ENCODE data around the gene SEL1L2. TPM values are rescaled to one million over a fixed set of nuclear protein-coding genes. Genes with fewer than 3 reads are reported as not detected.

SEL1L2 gene
- total RNA-seq, 1 donor from 2014 or later: not detected

DNA sequence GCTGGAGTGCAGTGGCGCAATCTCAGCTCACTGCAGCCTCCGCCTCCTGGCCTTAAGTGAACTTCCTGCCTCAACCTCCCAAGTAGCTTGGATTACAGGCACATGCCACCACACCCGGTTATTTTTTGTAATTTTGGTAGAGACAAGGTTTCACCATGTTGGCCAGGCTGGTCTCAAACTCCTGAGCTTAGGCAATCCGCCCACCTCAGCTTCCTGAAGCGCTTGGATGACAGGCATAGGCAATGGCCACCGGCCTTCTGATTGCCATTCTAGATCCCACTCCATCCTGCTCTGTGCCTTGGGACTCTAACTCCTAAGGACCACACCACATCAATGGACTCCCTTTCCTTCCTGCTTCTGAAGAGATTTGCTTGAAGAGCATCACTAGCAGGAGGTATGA lies 60.6 kb downstream of the SEL1L2 start:
- no peak for DNase-seq

DNA sequence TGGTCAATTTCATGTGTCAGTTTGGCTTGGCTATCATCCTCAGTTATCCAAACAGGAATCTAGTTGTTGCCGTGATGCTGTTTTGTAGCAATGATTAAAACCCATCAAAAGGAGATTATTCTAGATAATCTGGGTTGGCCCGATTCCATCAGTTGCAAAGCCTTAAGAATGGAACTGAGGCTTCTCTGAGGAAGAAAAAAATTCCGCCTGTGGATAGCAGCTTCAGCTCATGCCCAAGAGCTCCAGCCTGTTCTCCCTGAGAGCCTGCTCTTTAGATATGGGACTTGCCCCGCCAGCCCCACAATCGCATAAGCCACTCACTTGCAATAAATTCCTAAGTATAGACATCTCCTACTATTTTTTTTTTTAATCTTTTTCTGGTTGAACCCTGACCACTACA lies 61.5 kb downstream of the SEL1L2 start:
- DNase-seq: no peak

DNA sequence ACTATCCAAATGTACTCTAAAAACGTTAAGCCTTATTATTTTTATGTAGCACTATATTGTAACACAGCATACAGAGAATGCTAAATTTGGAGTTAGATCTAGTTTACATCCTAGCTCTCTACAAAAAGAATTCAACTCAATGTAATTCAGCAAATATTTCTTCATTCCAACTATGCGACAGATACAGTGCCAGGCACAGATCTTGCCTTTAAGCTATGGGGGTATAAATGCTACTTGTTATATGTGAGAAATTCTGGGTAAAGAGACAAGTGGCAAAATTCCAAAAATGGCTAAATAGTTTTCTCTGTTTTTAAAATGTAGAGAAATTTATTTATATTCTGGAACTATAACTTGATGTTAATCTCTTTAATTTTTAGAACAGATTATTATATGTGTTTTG lies 63.2 kb downstream of the SEL1L2 start:
- no peak for DNase-seq

DNA sequence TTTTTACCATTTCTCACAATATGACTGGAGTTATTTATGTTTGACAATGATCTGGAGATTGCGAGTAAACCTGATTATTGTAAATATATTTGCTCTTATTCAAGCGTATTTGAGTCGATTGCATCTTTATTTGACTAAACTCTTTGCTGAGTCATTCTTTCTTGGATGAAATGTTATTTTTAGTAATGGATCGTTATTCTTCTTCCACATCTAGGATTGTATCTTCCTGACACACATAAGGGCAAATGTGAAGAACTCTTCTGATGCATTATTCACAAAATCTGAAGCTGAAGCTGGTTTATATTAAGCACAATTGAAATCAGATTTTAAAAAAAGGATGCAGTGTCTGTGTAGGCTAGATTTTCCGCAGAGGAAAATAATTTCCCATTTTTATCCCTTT lies 68.2 kb downstream of the SEL1L2 start:
- DNase-seq: peak; percentile 3

DNA sequence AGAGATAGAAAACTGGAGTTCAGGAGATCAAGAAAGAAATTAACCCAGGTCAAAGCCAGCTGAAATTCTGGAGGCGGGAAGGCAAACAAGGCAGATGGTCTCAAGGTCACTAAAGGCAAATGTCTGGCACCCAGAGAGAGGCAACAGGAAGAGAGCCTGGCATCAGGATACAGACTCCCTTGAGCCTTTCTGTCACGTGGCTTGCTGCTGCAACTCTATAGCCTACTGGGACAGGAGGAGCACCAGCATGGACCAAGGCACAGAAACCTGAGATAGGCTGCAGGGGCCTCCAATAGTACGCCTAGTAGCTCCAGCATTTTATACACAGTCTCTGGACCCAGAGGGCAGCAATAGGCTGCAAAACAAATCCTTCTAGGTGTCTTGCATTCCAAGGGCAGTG lies 75.1 kb downstream of the SEL1L2 start:
- no peak for DNase-seq

DNA sequence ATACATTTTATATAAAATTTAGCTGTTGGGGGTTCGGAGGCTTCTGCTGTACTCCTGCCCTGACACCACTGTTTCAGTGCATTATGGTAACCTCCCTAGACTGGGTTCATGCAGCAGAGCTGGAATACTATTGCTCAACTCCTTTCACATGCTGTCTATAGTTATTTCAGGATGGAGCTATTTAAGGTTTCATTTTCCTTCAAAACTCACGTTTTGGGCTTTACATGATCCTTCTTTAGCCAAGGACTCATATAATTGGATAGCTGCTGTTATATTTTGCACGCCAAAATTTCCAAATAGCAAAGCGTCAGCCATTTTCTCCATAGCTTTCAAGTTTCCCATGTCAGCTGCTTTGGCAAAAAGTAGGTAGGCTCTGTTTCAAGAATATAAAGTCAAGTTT lies 76.8 kb downstream of the SEL1L2 start:
- peak; percentile 45 for DNase-seq

DNA sequence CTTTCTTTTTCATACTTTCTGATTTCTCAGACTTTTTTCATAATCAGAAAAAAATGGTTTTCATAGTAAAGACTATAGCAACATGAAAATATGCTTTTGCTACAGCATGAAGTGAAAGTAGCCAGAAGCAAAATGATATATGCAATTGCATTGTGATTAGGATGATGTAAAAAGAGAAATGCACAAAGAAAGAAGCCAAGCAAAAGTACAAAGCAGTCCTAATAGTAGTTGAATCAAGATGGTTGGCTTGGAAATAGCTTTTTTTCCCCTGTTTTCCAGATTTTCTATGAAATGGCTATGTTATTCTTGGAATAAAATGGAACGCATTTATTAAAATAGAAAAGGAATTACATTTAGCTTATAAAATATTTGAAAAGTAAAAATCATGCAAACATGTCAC lies 77.3 kb downstream of the SEL1L2 start:
- peak; percentile 59 for DNase-seq

DNA sequence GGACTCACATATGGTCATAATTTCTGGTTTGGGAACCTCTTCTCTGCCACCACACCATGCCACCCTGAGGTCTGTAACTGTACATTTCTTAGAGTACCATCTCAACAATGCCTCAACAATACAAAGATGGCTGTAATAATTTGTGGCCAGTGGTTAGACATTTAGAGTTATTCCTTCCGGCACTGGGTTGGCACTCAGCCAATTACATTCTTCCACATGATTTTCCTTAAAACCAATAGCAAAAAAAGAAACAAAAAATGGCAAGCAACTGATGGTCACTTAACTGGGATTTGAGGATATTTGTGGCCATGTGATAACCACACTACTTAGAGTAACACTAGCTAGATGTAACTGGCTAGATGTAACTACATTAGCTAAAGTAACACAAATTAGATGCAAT lies 79.9 kb downstream of the SEL1L2 start:
- DNase-seq: no peak

DNA sequence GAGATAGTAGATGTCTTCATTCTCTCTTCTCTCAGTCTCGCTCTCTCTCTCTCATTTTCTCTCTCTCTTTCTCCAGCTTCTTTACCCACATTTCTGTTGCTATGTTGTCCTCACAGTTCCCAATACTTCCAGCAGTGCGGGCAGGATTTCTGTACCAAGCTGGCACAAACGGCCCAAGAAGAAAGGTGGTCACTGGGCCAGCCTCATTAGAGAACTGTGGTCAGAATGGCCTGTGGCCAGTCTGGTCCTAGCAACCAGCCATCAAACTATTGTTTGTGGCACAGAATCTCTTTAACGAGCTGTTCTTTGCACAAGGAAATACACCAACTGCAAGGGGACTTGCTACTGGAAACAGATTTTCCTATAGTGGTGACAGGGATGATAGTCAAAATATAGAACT lies 81.3 kb downstream of the SEL1L2 start:
- DNase-seq: no peak

DNA sequence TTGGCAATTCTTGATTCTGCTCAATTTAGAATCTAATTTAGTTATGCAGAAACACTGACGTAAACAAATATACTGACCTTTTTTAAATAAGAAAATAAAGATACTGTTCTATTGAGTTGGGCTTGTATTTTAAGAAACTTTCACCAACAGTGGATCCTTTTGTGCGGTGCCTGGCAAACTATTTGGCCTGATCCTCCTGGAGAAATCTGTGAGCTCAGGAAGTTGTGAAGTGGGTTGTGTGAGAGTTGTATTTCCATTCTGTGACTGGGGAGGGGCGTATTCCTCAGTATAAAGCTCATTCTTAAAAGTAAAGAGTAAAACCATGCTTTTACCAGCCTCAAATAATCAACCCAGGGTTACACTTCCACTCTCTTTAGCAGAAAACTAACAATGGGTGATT lies 85.6 kb downstream of the SEL1L2 start:
- DNase-seq: no peak

DNA sequence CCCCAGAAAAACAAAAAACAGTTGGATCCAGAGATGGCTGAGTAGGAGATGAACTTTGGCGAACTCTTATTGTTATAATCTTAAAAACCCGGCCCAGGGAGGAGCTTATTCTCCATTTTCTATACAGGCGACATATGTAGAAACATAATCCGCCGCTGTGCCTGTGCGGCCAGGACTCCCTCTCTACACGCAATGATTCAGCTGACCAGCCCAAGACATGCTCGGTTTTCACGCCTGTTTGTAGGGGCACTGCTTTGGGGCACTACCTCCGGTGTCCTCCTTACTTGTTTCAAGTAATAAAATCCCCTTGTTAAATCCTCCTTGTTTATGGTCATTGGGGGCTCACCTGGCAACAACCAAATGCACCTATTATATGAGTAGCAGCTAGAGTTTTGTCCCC lies 89.9 kb downstream of the SEL1L2 start:
- no peak for DNase-seq

DNA sequence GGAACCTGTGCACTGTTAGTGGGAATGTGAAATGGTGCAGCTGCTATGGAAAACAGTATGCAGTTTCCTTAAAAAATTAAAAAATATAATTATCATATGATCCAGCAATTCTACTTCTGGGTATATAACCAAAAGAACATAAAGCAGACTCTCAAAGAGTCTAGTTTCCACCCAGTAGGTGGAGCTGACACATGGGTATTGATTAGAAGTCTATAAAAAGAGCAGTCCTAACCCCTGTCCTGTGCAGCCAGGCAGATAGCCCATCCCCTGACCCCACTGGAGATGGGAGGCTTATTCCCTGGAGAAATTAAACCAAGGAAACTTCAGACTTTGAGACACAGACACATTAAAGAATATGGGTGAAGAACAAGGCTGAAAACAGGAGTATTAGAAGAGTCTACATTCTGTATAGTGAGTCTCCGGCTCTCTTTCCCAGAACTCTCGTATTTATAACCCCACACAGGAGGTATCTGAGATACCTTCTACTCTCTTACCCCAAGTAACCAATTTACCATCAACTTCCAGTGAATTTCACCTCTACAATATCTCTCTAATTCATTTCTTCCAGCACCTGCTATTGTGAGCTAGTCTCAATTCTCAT lies 92.3 kb downstream of the SEL1L2 start:
- no peak for DNase-seq

DNA sequence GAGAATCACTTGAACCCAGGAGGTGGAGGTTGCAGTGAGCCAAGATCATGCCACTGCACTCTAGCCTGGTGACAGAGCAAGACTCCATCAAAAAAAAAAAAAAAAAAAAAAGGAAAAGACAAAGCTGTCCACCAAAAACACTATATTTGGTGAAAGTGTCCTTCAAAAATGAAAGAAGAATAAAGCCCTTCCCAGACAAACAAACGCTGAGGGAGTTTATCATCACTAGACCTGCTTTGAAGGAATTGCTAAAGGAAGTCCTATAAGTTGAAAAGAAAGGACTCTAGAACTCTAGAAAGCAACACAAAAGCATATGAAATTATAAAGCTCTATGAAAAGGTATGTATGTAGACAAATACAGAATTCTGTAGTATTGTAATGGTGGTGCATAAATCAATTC lies 98.8 kb downstream of the SEL1L2 start:
- DNase-seq: no peak

DNA sequence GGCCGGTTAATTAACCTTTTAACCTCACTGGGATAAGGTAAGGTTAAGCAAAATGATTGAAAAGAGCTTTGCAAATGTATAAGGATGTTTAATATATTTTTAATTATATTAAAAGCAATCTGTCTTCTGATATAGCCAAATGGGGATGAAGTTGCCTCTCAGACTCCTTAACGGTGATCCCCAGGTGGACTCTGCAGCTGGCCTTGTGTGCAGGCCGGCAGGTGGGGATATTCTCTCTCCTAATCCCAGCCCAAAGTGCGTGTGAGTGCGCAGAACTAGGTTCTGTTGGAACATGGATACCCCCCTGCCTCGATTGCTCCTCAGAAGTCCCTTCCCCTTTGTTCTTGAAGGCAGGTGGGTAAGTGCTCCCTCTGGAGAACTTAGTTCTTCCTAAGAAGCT lies 105.6 kb downstream of the SEL1L2 start:
- DNase-seq: no peak

DNA sequence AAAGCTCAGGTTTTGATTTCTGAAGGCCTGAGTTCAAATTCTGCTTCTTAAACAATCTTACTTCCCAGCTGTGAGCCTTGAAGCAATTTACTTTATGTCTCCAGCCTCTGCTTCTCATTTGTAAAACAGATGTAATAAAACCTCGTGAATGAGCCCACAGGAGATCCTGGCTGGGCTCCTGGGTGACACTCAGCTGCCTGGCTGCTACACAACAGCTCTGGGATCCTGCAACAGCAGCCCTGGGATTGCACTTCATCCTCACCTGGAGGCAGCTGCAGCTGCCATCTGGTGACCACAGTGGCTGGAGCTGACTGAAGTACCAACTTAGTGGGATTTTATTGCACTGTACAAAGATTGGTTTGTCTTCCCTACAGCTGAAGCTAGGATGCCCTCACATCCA lies 107.0 kb downstream of the SEL1L2 start:
- DNase-seq: peak; percentile 54

DNA sequence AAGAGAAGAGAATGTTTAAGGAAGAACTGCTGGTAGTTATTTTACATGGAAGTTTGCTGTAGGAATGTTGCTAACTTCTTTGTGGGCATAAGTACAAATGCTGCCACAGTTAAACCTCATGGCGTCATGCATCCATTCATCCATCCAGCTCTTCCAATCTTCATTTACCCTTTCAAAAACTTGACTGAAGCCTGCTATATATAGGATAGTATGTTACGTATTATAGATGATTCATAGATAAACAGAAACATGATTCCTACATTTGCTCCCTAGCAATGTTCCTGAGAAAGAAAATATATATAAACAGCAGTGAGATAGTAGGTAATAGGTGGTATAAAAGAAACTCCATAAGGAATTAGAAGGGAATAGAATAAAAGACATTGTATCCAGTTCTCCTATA lies 111.8 kb downstream of the SEL1L2 start:
- no peak for DNase-seq

DNA sequence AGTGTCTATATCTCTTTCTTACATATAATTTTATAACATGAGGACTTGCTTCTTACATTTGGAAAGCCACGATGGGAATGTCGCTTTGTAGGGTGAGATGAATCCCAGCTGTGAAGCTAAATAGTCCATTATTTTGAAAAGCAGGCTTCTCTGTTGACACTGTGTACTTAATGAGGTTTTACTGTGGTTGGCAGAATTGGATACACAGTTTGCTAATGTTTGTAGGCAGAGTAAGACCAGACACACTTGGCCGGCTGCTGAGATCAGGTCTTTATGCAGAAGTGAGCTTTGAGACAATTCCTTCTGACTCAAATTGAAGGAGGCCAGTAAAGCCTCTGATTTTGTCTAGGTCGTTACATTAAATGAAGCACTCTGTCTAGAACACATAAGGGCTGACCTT lies 112.6 kb downstream of the SEL1L2 start:
- no peak for DNase-seq

DNA sequence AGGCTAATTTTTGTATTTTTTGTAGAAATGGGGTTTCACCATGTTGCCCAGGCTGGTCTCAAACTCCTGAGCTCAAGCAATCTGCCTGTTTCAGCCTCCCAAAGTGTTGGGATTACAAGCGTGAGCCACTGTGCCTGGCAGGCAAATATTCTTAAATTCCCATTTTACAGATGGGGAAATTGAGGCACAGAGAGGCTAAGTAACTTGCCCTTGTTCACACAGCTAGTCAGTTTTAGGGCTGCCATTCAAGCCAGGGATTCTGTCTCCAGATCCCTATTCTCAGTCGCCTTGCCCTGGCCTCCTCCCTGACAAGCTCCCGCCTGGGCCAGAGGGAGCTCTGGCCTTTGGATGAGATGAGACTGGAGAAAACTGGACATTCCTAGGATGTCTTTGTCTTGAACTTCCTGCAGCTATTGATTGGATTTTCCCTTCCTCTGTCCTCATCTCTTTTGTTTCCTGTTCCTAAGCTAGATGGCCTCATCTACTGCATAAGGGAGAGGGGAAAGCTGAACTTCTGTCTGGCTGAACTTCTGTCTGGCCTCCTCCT lies 115.1 kb downstream of the SEL1L2 start:
- no peak for DNase-seq

DNA sequence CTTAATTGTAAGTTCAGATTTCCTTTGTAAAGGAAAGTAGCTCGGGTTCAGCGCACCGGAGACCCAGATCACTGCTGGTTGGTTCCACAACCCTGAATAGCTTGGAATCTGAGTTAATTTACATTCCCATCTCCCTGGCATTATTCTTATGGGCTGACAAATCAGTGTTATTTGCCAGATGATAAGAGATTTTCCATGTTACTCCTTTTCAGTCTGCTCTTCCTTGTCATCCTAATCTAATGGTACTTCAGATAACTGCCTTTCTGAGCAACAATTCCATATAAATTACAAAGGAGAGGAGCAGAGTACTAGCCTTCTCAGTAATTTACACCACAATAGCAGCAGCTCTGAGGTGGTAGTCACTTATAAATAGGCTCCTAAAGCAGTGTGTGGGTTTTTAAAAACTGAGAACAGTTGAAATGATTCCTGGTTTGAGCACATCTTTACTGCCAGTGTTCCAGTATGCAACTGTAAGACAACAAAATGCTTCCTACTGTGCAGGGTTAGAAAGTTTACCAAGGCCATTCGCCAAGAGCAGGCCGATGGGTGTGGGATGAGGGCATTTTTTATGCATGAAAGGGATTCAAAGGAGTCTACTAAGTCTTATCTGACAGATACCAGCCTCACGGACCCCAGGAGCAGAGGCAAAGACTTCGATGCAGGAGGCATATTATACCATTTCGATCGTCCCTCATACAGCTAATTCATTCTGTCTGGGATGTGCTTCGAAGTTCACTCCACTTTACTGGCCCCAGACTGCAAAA lies 115.8 kb downstream of the SEL1L2 start:
- DNase-seq: no peak

DNA sequence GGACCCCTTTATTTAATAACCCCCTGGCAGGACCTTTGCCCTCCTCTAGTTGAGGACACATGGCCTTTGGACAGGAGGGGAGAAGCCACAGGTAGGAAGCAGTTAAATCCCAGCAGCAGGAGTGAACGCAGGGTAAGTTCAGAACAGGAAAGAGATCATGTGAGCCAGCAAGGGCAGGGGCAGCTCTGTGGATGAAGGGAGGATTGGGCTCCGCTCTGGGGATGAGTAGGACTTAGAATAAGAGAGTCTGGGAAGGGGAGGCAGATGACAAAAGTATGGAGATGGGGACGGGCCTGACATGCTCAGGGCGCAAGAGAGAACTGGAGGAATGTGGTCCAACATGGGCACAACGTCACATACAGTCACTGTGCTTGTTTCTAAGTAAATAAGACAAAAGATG lies 116.6 kb downstream of the SEL1L2 start:
- no peak for DNase-seq

DNA sequence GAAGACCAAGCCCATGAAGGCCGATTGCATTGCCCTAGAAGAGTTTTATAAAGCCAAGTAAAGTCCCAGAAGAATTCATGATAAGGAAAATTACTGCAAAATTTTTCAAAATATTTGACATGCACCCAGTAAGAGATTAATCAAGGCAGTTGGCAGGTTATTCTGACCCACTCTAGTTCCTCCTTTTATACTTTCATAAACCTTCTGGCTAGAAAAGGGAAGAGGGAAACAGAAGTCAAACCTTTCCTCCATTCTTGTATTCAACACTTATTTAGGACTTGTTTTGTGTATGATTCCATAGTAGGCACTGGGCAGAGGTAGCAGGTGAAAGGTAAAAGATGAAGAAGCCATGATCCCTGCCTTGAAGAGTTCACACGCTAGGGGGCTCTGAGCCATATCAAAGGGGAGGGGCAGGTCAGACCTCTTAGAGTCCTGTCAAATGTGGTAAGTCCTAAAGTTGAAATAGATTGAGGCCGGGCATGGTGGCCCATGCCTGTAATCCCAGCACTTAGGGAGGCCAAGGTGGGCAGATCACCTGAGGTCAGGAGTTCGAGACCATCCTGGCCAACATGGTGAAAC lies 120.2 kb downstream of the SEL1L2 start:
- DNase-seq: no peak

DNA sequence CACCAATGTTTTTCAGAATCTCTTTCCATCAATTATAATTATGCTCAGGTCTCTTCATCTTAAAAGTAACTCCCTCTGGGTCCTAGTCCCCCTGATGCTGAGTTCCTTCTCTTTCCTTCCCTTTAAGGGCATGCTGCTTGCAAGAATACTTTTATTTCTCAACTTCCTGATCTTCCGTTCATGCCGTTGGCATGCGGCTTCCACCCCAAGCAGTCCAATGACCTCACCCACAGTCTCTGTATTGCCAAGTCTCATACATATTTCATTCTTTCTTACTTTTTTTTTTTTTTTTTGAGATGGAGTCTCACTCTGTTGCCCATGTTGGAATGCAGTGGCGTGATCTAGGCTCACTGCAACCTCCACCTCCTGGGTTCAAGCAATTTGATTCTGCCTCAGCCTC lies 122.1 kb downstream of the SEL1L2 start:
- no peak for DNase-seq

DNA sequence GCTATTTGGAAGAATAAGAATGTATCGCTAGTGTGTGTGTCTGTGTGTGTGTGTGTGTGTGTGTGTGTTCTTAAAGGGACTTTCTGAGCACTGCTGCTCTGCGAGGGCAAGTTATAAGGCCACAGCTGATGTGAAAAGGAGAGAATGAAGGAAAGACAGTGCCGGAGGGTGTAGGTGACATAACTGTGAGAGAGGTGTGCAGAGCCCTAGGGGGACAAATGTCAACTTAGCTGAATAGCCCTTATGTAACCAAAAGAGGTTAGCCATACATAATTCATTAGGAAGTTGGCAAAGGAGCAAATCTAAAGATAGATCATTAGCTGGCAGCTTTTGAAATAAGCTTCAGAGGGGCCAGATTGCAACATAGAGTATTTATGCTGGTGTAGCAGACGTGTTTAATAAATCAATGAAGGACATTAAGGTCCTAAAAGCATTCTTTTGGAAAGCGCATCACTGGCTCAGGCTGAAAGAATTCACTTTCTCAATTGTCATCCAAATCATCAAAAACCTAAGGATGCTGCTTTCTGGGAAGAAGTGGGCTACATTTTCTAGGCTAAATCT lies 124.5 kb downstream of the SEL1L2 start:
- peak; percentile 78 for DNase-seq
